Endothelial cell of umbilical vein (primary cell): Measurements from ENCODE around the gene DDIT3. TPM values are rescaled to one million over a fixed set of nuclear protein-coding genes. Genes with fewer than 3 reads are reported as not detected.

Experiments used
- BruUV-seq: library from RNA; stranded (reverse); fragments of 400-500 nt; replicated peaks from 2 replicates; lab custom pipeline; 2021; lab: Mats Ljungman, UMichigan
- CTCF ChIA-PET: fragments of 300-600, 350-600 bp; sonication (Branson Sonifier 250); formaldehyde crosslinking; loops from one replicate; lab custom pipeline; 2021; ENCODE audit warnings: antibody characterized with exemption, inconsistent platforms; lab: Charles Lee
- POLR2A ChIA-PET: fragments of 300-600, 350-600 bp; sonication (Branson Sonifier 250); formaldehyde crosslinking; loops from one replicate; lab custom pipeline; 2021; ENCODE audit warnings: antibody characterized with exemption, inconsistent platforms; lab: Charles Lee
- DNase-seq: peaks from one replicate; pipeline ENCODE4 v3.0.0-alpha.2; 2011; ENCODE audit warnings: low read depth, low spot score
- FAIRE-seq: peaks from 2 replicates; lab custom pipeline; 2011; peaks lifted over from hg19 to GRCh38; lab: Jason Lieb, UNC
- H2AFZ ChIP-seq: 2 replicates; pipeline ENCODE4 v1.6.0; 2012; ENCODE audit warnings: low read depth, low read length, control low read depth, inconsistent platforms
- H3K27ac ChIP-seq: 2 replicates; pipeline ENCODE4 v1.5.1; 2011; ENCODE audit warnings: low read depth, mild to moderate bottlenecking, control low read depth, low read length, moderate library complexity; ENCODE audit not compliant: insufficient read depth
- H3K27me3 ChIP-seq, 2 experiments: 2 replicates each; pipeline versions ENCODE4 v1.6.0 to v1.6.1; 2011; ENCODE audit warnings: low read length in 2 of 2, mixed read lengths in 1 of 2; ENCODE audit not compliant: control insufficient read depth in 2 of 2, insufficient read depth in 2 of 2
- H3K36me3 ChIP-seq, 2 experiments: 2 replicates in 1 of 2; 3 replicates in 1 of 2; pipeline ENCODE4 v1.5.1; 2011; ENCODE audit warnings: low read length in 2 of 2, mild to moderate bottlenecking in 1 of 2, moderate library complexity in 1 of 2; ENCODE audit not compliant: control insufficient read depth in 2 of 2, insufficient read depth in 2 of 2; ENCODE audit errors: extremely low read depth in 1 of 2
- H3K4me1 ChIP-seq: 3 replicates; pipeline ENCODE4 v1.5.1; 2011; ENCODE audit warnings: mild to moderate bottlenecking, low read length; ENCODE audit not compliant: control insufficient read depth, insufficient read depth; ENCODE audit errors: extremely low read depth
- H3K4me2 ChIP-seq: 2 replicates; pipeline ENCODE4 v1.6.1; 2011; ENCODE audit warnings: low read length, control low read depth, mixed read lengths; ENCODE audit not compliant: insufficient read depth
- H3K4me3 ChIP-seq, 3 experiments: fragments of 200-600 bp in 1 of 3; sonication (generic), shearing (Covaris generic) in 1 of 3; replicated peaks in 1 of 3; 2 replicates each; pipeline ENCODE4 v1.5.1; 2011 to 2016; ENCODE audit warnings: control low read depth in 3 of 3, low read length in 3 of 3, mild to moderate bottlenecking in 2 of 3, inconsistent platforms in 1 of 3, low read depth in 1 of 3, moderate library complexity in 1 of 3; ENCODE audit not compliant: insufficient read depth in 1 of 3
- H3K79me2 ChIP-seq: 2 replicates; pipeline ENCODE4 v1.6.0; 2012; ENCODE audit warnings: low read length, inconsistent platforms; ENCODE audit not compliant: control insufficient read depth, insufficient read depth
- H3K9ac ChIP-seq: replicated peaks from 2 replicates; pipeline ENCODE3; 2011; ENCODE audit warnings: low read length, control low read depth; ENCODE audit not compliant: insufficient read depth; ENCODE audit errors: extremely low read depth
- H3K9me1 ChIP-seq: replicated peaks from 3 replicates; pipeline ENCODE4 v1.6.0; 2011; ENCODE audit warnings: mild to moderate bottlenecking, low read length; ENCODE audit not compliant: control insufficient read depth, insufficient read depth; ENCODE audit errors: extremely low read depth
- H3K9me3 ChIP-seq: replicated peaks from 2 replicates; pipeline ENCODE4 v1.5.1; 2012; ENCODE audit warnings: low read length, inconsistent platforms; ENCODE audit not compliant: control insufficient read depth, insufficient read depth
- H4K20me1 ChIP-seq: replicated peaks from 2 replicates; pipeline ENCODE3; 2011; ENCODE audit warnings: mild to moderate bottlenecking, low read length; ENCODE audit not compliant: control insufficient read depth, insufficient read depth; ENCODE audit errors: extremely low read depth
- EZH2 ChIP-seq: IDR thresholded peaks from 2 replicates; pipeline ENCODE4 v1.6.1; 2012; ENCODE audit warnings: borderline replicate concordance, low read depth, mild to moderate bottlenecking, moderate library complexity, low read length, inconsistent platforms; ENCODE audit not compliant: severe bottlenecking
- FOS ChIP-seq: IDR thresholded peaks from 2 replicates; pipeline ENCODE4 v1.6.1; 2011; ENCODE audit warnings: mild to moderate bottlenecking, low read length, moderate library complexity, borderline replicate concordance; ENCODE audit not compliant: insufficient read depth
- GATA2 ChIP-seq: IDR thresholded peaks from 2 replicates; pipeline ENCODE4 v1.7.0; 2011; ENCODE audit warnings: low read depth, mild to moderate bottlenecking, moderate library complexity, mixed read lengths, low read length; ENCODE audit not compliant: insufficient read length, insufficient read depth
- JUN ChIP-seq: IDR thresholded peaks from 2 replicates; pipeline ENCODE4 v1.6.1; 2011; ENCODE audit warnings: borderline replicate concordance, low read depth; ENCODE audit not compliant: insufficient read length, insufficient read depth
- MYC ChIP-seq: IDR thresholded peaks from one replicate; pipeline ENCODE4 v1.6.1; 2011; ENCODE audit warnings: mild to moderate bottlenecking, low read depth, low read length
- POLR2A ChIP-seq: IDR thresholded peaks from 2 replicates; pipeline ENCODE4 v1.6.1; 2012; ENCODE audit warnings: low read depth, mild to moderate bottlenecking, control low read depth, low read length
- POLR2AphosphoS5 ChIP-seq: IDR thresholded peaks from 2 replicates; pipeline ENCODE4 v1.6.1; 2012; ENCODE audit warnings: low read depth, mild to moderate bottlenecking, control low read depth, low read length, moderate library complexity; ENCODE audit not compliant: insufficient read depth
- dilution Hi-C: fragments of 300-500 bp; cut with MboI; formaldehyde crosslinking; loops from one replicate; pipeline ENCODE4 v1.15.0; 2019; ENCODE audit warnings: low sequenced_read_pairs; ENCODE audit not compliant: extremely low pct_ligation_motif_present
- intact Hi-C: fragments of 100-400 bp; cut with micrococcal nuclease; formaldehyde crosslinking; loops from one replicate; pipeline ENCODE4 v1.10.0; 2022
- polyA plus RNA-seq, 4 experiments: library from polyadenylated mRNA; depleted of rRNA in 3 of 4; stranded (reverse) in 3 of 4; unstranded in 1 of 4; fragments of >200 nt; gene quantifications; 2 replicates each; pipeline versions ENCODE4 v1.2.1 to v1.2.3, GENCODE V29; 2011 to 2012; ENCODE audit warnings: missing spikeins in 1 of 4
- total RNA-seq: library from RNA; stranded (reverse); gene quantifications from 2 replicates; pipeline ENCODE4 v1.2.3, GENCODE V29; 2021
- TF ChIP-seq, protein P1 (sequence below), 2 donors: IDR thresholded peaks; 1 replicate in 1 of 2; 2 replicates in 1 of 2; pipeline ENCODE4 v1.5.1; 2011; ENCODE audit warnings: low read length in 2 of 2, mild to moderate bottlenecking in 2 of 2, moderate library complexity in 2 of 2, control low read depth in 1 of 2, inconsistent platforms in 1 of 2, low read depth in 1 of 2; ENCODE audit not compliant: insufficient read depth in 1 of 2; ENCODE audit errors: extremely low read depth in 1 of 2
- TF ChIP-seq, protein P2 (sequence below): IDR thresholded peaks from 2 replicates; pipeline ENCODE4 v1.6.1; 2011; ENCODE audit not compliant: insufficient read depth, insufficient read length

The DDIT3 gene
- total and polyA plus RNA-seq, 2 donors (not counting 3 experiments of a cell fraction or from before 2014, with no cell fraction given), result 13.7 to 22.0 TPM

DNA sequence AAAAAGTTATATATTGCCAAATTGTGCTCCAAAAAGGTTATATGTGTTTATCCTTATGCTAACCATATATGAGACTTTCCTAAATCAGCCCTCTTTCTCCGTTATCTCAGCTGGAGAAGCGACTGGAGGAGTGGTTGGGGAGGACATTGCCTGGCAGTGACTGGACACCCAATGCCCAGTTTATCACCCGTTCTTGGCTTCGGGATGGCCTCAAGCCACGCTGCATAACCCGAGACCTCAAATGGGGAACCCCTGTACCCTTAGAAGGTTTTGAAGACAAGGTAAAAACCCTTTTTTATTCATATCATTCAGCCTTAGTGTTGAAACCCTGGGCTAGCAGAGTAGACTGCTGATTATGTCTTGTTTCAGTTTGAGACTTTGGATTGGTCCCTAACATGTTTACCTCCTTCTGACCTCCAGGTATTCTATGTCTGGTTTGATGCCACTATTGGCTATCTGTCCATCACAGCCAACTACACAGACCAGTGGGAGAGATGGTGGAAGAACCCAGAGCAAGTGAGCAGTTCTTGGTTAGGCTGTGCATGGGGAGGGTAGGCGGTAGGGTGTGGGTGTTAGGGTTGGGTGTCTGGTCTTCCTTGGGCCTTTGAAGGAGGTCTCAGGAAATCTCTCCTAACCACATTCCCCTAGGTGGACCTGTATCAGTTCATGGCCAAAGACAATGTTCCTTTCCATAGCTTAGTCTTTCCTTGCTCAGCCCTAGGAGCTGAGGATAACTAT lies 8.6 kb downstream of the DDIT3 start:
- H3K4me2 ChIP-seq, result no peak overlapping the region
- no peak for DNase-seq
- BruUV-seq, result TSS peak; percentile 18
- CTCF ChIA-PET, result no interaction called here
- no peak overlapping the region for H2AFZ ChIP-seq
- no peak overlapping the region for H3K4me3 ChIP-seq
- H3K79me2 ChIP-seq, result no peaks in the 10 kb centered on the region
- FAIRE-seq, result no peak
- POLR2A ChIA-PET, result no interaction called here
- no peaks in the 10 kb centered on the region for H3K9me3 ChIP-seq
- TF ChIP-seq, protein P1, sequence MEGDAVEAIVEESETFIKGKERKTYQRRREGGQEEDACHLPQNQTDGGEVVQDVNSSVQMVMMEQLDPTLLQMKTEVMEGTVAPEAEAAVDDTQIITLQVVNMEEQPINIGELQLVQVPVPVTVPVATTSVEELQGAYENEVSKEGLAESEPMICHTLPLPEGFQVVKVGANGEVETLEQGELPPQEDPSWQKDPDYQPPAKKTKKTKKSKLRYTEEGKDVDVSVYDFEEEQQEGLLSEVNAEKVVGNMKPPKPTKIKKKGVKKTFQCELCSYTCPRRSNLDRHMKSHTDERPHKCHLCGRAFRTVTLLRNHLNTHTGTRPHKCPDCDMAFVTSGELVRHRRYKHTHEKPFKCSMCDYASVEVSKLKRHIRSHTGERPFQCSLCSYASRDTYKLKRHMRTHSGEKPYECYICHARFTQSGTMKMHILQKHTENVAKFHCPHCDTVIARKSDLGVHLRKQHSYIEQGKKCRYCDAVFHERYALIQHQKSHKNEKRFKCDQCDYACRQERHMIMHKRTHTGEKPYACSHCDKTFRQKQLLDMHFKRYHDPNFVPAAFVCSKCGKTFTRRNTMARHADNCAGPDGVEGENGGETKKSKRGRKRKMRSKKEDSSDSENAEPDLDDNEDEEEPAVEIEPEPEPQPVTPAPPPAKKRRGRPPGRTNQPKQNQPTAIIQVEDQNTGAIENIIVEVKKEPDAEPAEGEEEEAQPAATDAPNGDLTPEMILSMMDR (IDR thresholded peaks at IDR 0.05; ENCODE audit: extremely low read depth in 1 of 2, insufficient read depth in 1 of 2, low read depth in 1 of 2, low read length in 2 of 2), result no peak
- no peak for TF ChIP-seq JUN
- peaks cover 3% of the 10 kb centered on the region for H3K4me1 ChIP-seq
- peaks cover 36 to 42% of the 10 kb centered on the region in 2 experiments for H3K36me3 ChIP-seq
- H3K27ac ChIP-seq, result no peak overlapping the region
- H3K9ac ChIP-seq, result no peak overlapping the region
- intact Hi-C loops (no loop called here), dilution Hi-C loops (no loop called here)
- H3K27me3 ChIP-seq, result no peaks in the 10 kb centered on the region
- H3K9me1 ChIP-seq, result no peaks in the 10 kb centered on the region
- no peaks in the 10 kb centered on the region for H4K20me1 ChIP-seq

GRCh38 chr12:57511161-57511560 lies 9.2 kb downstream of the DDIT3 start:
- TF ChIP-seq JUN (no peak), MYC (no peak), FOS (no peak), POLR2AphosphoS5 (no peak), EZH2 (no peak), GATA2 (no peak), POLR2A (no peak)
- TF ChIP-seq, protein P2, sequence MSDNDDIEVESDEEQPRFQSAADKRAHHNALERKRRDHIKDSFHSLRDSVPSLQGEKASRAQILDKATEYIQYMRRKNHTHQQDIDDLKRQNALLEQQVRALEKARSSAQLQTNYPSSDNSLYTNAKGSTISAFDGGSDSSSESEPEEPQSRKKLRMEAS, result no peak
- TF ChIP-seq, protein P1 (IDR thresholded peaks at IDR 0.05; ENCODE audit: extremely low read depth in 1 of 2, insufficient read depth in 1 of 2, low read depth in 1 of 2, low read length in 2 of 2), result no peak
- DNase-seq (no peak), FAIRE-seq (no peak)
- BruUV-seq, result no TSS peak
- Histone ChIP-seq H3K79me2 (no peaks in the 10 kb centered on the region), H3K4me3 (no peak overlapping the region), H3K9me3 (no peaks in the 10 kb centered on the region), H3K27ac (no peak overlapping the region), H3K4me2 (no peak overlapping the region), H3K27me3 (no peaks in the 10 kb centered on the region), H3K36me3 (peaks cover 33 to 37% of the 10 kb centered on the region in 2 experiments), H3K9me1 (no peaks in the 10 kb centered on the region), H3K9ac (no peak overlapping the region), H4K20me1 (no peaks in the 10 kb centered on the region), H2AFZ (no peak overlapping the region), H3K4me1 (no peaks in the 10 kb centered on the region)
- POLR2A ChIA-PET, result no interaction called here
- intact Hi-C loops, result no loop called here
- CTCF ChIA-PET, result no interaction called here
- dilution Hi-C loops, result no loop called here
